ENCODE measurements around the gene ITPR2.
"Not testable (repeated sequence)": the region's sequence is repeated elsewhere in the genome, so short reads cannot be mapped to it uniquely, and the experiment has no call there.

ITPR2 gene

DNA sequence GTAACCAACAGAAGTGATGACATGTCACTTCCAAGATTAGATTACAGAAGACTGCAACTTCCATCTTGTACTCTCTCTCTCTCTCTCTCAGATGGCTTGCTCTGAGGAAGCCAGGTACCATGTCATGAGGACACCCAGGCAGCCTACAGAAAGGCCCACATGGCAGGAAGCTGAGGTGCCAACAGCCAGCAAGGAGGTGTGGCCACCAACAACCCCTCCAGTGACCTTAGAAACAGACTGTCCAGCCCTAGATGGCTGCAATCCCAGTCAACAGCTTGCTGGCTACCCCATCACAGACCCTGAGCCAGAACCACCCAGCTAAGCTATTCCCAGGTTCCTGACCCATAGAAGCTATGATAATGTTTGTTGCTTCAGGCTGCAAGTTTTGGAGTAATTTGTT, 178.4 kb downstream of the ITPR2 start:
- no peak for DNase-seq

DNA sequence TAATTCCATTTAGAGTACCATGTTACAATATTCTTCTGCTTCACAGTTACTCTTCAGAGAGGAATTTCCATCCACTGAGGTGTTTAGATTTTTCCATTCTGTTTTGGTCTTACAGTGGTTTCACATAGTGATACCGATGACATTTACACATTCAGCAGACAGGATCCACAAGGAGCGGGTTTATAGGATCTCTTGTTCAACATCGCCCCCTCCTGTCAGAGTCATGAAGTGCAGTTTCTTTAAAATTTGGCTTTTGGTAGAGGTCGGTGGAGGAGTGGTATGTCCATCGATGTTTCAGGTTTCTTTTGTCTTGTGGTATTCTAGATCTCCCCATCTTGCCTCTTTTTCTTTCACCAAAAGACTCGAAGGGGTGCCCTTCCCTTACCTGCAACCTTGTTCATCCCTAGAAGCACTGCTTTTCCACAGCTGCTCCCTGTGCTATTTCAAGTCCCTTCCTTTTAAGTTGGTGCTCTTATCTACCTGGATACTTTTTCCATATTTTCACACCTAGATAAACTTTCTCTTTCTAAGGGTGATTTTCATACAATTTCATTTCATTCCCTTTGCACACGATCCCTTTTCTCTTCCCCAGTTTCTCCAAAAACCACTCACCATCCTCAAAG, 181.3 kb downstream of the ITPR2 start:
- peak; percentile 77 to 84 for DNase-seq

DNA sequence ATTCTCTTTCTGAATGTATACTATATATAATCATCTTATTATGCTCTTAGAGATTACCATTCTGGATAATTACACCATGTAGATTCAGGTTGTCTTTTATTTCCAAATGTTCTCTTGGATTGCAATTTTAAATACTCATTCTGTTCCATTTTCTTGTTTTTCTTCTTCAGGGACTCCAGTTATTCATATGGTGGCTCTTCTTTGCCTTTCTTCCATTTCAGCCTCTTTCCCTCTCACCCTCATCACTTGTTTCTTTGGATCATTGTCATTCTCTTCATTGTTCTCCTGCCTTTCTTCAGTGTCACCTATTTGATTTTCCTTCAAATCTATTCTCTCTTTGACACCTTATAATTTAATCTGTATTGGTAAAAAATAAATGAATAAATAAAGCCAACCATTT, 182.0 kb downstream of the ITPR2 start:
- no peak for DNase-seq

DNA sequence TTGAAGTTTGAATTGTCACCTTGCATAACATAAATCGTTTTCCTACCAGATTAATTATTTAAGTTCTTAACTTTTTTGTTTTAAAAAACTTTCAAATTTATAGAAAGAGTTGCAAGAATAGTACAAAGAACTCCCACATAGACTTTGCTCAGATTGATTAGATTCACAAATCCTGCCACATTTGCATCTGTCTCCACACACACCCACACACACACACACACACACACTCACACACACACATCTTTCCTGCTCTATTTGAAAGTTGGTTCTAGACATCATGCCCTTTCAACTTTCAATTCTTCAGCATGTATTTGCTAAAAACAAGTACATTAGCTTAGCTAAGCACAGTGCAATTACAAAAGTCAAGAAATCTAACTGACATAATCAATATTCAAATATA, 184.0 kb downstream of the ITPR2 start:
- DNase-seq: no peak

DNA sequence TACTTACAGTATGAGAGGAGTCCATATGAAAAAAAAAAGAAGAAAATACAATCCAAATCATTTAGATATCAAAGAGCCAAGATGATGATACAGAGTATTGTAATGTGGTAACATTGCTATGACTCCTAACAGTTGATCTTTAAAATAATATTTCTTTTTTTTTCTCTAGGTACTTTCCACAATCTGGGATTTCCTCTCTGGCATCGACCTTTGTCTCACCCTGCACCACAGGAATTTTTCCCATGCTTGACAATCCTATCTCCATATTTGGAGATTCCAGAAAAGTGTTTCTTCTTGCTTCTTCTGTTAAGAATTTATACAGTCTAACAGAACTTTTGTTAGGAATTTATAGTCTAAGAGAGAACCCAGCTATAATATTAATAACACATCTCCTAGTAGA, 184.4 kb downstream of the ITPR2 start:
- no peak for DNase-seq

DNA sequence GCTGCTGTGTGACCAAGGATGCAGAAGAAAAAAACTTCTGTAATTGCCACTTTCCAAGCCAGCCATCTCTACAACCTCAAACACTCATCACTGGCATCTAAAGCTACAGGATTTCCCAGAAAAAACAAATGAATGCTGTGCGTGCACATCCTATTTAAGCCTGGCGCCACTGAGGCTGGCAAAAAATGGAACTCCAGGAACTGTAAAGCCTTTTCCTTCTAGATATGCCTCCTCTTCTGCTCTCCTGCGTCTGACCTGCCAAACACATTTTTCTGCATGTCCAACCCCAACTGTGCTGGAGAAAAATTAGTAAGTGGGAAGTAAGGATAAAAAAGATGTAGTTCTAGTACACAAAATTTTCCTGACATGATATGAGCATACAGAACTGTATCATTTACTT, 184.9 kb downstream of the ITPR2 start:
- no peak for DNase-seq

DNA sequence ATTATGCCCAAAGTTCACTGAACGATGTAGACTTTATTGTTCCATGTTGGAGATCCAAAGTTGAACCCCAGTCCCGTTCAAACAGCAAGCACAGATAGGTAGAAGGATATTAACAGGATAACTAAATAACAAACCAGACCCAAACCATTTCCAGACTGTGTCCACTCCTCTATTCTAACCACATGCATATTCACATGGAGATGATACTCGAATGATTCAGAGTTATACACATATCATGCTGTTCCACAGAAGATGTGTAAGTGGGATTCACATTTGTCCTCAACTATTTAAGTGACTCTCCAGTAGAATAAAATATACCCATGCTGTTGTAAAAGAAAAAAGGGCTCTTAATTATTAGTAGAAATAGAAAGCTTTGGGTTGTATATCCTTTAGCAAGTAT, 185.9 kb downstream of the ITPR2 start:
- DNase-seq: no peak

DNA sequence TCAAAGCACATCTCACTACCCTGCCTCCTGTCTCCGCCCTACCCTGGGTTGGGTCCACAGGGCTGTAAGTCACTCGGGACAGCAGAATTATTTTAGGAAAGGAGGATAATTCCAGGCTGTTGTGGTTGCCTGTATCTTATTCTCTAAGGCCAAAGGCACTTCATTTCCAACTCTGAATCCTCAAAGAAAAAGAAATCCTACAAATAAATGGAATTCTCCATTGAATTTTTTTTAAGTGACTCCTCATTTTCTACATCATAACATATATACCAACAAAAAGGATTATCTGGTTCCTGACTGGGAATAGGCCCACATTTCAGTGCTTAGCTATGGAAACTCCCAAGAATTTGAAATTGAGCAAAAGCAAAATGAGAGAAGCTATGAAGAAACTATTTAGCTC, 186.4 kb downstream of the ITPR2 start:
- no peak for DNase-seq

DNA sequence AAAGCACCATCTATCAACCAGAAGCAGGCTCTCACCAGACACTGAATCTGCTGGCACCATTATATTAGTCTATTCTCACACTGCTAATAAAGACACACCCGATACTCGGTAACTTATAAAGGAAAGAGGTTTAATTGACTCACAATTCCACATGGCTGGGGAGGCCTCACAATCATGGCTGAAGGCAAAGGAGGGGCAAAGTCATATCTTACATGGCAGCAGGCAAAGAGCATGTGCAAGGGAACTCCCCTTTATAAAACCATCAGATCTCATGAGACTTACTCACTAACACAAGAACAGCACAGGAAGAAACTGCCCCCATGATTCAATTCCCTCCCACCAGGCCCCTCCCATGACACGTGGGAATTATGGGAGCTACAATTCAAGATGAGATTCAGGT, 188.6 kb downstream of the ITPR2 start:
- not testable (repeated sequence) for DNase-seq

DNA sequence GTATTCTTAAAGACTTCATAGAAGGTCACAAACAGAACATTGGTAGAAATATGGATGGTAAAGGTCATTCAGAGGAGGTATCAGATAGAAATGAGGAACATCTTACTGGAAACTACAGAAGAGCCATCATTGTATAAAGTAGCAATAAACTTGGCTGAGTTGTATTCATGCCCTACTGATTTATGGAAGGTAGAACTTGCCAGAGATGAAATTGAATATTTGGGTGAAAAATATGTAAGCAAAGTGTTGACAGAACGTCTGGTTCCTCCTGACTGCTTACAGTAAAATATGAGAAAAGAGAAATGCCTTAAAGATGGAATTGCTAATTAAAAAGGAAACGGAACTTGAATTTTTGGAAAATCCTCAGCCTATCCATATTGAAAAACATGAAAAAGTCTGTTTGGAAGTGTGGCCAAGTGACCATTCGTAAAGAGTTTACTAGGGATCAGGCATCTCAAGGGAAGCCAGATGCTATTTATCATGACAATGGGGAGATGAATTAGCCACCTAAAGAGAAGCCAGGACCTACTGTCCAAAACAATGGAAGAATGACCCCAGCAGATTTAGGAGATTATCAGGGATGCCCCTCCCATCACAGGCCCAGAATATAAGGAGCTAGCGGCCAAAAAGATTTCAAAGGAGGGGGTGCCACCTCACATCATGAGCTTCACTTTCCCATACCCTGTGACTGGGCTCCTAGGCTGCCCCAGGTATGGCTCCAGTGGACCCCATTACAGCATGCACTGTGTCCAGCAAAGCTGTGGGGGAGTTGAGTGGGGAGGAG, 189.3 kb downstream of the ITPR2 start:
- DNase-seq: no peak

DNA sequence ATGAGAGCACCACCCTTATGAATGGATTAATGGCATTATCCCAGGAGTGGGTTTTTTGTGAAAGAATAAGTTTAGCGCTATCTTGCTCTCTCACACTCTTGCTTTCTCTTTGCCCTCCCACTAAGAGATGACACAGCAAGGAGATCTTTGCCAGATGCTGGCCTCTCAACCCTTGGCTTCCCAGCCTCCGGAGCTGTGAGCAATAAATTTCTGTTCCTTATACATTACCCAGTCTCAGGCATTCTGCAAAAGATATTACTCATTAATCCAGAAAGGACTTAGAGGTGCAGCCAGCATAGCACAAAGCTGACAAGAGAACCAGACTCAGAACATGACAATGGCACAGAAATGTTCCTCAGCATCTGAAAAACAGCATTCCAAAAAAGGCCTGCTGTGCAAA, 190.6 kb downstream of the ITPR2 start:
- no peak for DNase-seq

DNA sequence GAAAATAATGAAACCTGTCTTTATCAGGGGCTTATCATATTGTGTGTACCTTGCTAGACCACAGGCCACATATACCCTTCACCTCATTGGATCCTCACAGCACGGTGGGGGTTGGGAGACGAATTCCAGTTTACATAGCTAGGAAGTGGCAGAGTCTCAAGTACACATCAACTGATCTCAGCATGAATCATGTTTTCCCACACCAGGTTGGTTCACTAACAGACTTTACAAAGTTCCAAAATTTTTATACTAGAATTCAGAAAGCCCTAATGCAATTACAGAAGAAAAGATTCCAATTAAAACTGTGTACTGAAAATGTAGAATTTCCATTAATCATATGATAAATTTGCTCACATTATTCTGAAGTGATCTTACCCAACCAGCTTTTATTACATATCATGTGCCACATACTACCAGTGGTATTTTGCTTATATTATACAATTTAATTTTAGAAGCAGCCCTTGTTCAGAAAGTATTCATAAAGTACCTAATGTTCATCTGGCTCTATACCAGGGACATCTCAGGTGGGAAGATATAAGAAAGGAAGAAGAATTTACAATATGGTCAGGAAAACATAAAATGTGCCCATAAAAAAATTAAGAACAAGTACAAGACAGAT, 196.2 kb downstream of the ITPR2 start:
- DNase-seq: no peak

DNA sequence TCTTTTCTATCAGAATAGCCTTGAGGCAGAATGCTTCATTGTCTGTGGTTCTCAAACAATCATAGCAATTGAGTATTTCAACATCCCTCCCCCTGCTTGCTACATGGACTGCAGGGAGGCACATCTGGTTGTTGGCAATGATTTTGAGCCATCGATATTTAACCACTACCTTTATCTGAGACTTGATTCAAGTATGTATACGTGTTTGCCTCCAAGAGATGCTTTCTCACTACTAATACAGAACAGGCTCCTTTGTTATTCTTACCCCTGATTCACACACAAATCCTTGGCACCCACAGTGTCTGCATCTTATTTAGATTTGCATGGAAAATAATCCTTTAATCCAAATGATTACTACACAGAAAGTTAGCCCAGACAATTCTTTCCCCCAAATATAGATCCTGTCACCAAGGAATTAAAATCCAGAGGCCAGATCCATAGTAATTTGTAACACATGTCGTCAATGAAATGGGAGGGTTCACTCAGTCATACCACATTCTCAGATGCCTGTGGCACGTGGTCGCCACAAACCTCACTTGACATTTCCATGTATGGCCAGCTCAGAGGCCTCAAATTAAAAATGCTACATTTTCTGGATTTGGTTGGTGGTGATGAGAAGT, 199.3 kb downstream of the ITPR2 start:
- no peak for DNase-seq

DNA sequence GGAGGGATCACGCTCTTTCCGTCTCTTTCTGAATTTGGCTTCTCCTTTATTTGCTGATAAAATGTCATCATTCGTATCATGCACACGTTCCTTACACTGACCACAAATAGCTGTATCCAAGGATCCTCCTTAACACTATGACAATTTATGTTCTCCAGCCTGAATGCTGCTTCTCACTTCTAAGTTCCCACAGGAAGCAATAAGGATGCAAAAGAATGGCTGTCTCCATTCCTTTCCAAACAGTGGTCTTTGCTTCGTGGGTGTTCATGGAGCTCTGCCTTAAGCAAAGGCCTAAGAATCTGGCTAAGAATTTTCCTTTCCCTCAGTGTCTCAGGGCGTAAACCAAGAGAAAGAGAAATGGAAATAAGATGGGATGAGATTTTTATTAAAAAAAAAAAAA, 200.2 kb downstream of the ITPR2 start:
- no peak for DNase-seq

DNA sequence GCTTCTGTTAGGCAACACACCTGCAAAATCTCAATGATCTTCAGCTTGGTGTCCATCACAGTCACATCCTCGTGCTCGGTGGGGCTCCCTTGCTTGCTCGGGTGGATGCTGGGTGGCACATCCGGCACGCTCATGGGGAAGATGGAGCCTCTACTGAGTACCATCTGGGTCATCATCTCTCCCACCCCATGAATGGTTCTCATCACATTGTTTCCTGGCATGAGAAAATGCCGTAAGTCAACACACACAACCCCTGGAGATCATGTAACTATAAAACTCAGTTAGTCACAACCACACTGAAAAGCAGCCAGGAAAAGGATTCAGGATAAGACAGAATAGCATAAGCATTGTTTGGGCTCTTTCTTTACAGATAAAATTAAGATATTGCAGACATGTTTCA, 201.1 kb downstream of the ITPR2 start:
- no peak for DNase-seq

DNA sequence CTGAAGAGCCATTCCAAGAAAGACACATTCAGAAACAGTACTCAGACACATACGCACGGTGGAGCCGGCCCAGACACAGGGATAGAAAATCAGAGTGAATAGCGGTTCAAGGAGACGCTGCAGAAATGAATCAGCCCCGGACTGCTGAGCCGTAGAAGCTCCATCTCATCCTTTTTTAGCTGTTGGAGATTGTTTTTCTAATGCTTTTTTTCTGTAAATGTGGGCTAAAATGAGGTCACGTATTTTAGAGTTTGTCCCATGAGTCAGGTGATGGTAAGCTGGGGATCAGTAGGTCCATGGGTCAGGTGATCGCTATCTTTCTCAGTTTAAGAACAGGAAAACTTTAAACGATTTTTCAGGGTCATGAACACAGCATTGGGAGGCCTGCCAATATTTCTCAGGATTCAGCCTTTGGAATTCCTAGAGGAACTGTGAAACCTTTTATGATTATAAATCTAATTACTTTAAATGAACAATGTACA, 202.4 kb downstream of the ITPR2 start:
- DNase-seq: no peak

DNA sequence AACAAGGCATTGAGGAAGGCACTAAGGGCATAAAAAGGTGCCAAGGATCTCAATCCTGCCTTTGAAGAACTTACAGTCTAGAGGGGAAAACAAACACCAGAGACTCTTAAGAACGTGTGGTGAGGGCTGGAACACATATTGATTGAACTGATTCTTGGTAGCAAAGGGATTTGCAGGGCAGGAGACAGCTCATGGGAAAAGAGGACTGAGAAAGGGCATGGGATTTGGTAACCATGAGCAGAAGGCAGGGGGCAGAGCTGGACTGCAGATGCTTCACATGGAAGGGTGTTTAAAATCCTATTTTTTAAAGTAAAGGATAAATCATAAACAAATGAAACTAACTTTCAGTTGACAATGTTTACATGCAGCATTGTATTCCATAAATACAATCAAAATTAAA, 203.1 kb downstream of the ITPR2 start:
- no peak for DNase-seq

DNA sequence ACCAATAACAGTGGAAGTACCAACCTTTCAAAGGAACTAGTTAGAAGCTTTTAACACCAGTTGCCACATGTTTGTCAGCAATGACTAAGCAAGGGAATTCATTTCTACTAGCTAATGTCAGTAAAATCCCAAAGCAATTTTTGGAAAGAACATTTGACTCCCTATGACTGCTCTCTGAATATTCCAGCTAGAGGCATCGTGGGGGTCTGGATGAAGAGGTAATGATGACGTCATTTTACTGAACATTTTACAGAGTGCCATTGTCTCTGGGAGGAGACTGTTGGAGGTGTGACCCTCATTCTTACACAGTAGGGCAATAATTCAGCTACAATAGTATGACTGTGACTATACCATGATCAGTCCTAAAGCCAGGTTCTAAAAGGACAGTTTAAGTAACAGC, 204.8 kb downstream of the ITPR2 start:
- no peak for DNase-seq

DNA sequence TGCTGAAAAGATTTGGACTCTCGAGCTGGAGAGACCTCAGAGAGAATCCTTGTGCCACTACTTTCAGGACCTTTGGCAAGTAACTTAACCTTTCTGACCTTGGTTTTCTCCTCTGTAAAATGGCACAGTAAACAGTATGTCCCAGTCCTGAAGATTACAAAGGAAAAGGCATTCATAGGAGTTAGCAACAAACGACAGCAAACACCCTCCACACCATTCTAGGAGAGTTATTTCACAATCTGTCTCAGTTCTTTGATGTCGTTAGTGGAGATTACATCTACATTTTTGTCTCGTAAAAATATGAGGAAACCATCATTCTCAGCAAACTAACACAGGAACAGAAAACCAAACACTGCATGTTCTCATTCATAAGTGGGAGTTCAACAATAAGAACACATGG, 205.7 kb downstream of the ITPR2 start:
- no peak for DNase-seq

DNA sequence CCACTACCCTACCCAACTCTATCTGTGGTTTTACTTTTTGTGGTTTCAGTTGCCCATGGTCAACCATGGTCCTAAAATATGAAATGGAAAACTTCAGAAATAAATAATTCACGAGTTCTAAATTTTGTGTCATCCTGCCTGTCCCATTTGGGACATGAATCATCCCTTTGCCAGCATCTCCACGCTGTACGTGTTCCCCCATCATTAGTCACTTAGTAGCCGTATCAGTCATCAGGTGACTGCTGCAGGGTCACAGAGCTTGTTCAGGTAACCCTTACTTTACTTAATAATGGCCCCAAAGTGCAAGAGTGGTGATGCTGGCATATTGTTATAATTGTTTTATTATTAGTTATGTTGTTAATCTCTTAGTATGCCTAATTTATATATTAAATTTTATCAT, 209.9 kb downstream of the ITPR2 start:
- DNase-seq: no peak

DNA sequence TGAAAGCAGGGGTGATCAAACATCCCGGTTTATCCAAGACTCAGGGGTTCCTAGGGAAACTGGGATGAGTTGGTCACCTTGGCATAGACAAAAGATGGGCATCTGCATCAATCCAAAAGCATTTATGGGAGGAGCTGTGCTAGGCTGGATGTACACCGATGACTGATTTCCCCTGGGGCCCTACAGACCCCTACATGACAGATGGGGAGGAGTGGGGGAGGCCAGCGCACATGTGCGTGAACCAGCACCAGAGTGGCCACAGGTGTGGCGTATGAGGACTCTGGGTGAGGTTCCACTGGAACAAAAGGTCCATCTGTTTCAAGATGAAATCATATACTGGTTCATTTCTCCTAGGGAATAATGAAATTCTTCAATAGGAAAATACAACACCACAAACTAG, 210.4 kb downstream of the ITPR2 start:
- peak in 1 of 2 experiments; percentile 21 for DNase-seq

DNA sequence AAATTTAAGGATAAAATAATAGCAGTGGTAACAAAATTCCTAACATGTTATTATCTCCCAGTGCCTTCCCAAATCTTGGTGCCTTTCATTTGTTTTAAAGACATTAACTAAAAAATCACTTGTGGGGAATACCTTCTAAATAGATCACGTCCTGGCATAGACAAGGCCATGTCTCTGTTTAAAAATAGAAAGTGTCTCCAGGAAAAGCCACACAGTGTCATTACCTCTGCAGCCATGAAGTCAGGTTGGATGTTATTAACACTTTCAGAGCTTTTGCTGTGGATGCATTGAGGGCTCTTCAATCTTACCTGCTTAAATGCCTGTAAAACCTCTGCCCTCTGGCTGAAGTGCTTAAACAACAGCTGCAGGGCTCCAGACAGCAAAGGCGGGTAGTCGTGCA, 211.1 kb downstream of the ITPR2 start:
- DNase-seq: no peak

DNA sequence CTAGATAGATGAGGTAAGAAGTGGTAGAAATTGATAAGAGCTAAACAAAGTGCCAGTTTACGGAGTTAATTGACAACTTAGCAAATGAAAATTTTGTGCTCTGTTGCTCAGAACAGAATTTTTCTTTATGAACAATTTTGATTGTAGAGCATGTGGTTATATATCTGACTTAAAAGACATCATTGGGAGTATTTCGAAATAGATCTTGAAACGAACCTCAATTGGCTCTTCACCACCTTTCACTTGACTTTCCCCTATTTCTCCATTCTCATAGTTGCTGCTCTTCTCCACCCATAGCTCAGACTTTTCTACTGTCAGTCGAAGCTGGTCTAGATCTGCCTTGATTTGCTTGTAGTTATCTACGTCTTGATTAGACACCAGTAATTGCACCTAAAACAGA, 212.1 kb downstream of the ITPR2 start:
- DNase-seq: no peak

DNA sequence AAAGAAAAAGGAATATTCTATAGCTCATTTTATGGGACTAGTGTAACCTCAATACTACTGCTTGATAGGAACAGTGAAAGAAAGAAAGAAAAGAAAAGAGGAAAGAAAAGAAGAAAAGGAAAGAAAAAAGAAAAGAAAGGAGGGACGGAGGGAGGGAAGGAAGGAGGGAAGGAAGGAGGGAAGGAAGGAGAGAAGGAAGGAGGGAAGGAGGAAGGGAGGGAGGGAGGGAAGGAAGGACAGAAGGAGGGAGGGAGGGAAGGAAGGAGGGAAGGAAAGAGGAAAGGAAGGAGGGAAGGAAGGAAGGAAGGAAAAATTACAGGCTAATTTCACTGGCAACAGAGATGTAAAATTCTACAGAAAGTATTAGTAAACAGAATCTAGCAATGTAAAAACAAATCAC, 215.5 kb downstream of the ITPR2 start:
- DNase-seq: no peak

Data from NCI-H446 (cell line).